GM23338 (cell line): ENCODE data around the gene ZCCHC12. TPM values are rescaled to one million over a fixed set of nuclear protein-coding genes. Genes with fewer than 3 reads are reported as not detected.

Experiments
- ATAC-seq: fragments of 200-7000 bp; cut with Tn5 transposase; 3 replicates; pipeline ENCODE4 v1.9.1; 2020
- DNase-seq: peaks from one replicate; pipeline ENCODE4 v3.0.0-alpha.2; 2015; ENCODE audit warnings: low spot score
- H2AFZ ChIP-seq: fragments of 200-600 bp; sonication (generic); 2 replicates; pipeline ENCODE4 v1.8.0; 2016; ENCODE audit warnings: antibody characterized with exemption, mild to moderate bottlenecking, moderate library complexity
- H3F3A ChIP-seq: fragments of 200-600 bp; sonication (generic); replicated peaks from 2 replicates; pipeline ENCODE4 v1.8.0; 2017; ENCODE audit warnings: antibody characterized with exemption, mixed run types, low read depth
- H3K27ac ChIP-seq: fragments of 200-600 bp; sonication (generic); 2 replicates; pipeline ENCODE4 v1.6.1; 2016; ENCODE audit warnings: low read depth
- H3K27me3 ChIP-seq: fragments of 200-600 bp; sonication (generic); 2 replicates; pipeline ENCODE4 v1.8.0; 2016; ENCODE audit warnings: mild to moderate bottlenecking, mixed run types, moderate library complexity; ENCODE audit not compliant: insufficient read depth
- H3K36me3 ChIP-seq: fragments of 200-600 bp; sonication (generic); 2 replicates; pipeline ENCODE4 v1.8.0; 2016; ENCODE audit warnings: mild to moderate bottlenecking; ENCODE audit not compliant: insufficient read depth
- H3K4me1 ChIP-seq: fragments of 200-600 bp; sonication (generic); 2 replicates; pipeline ENCODE4 v1.8.0; 2016; ENCODE audit warnings: mild to moderate bottlenecking, moderate library complexity; ENCODE audit not compliant: insufficient read depth
- H3K4me2 ChIP-seq: fragments of 200-600 bp; sonication (generic); 2 replicates; pipeline ENCODE4 v1.7.1; 2017; ENCODE audit warnings: mixed run types
- H3K4me3 ChIP-seq: fragments of 200-600 bp; sonication (generic); 2 replicates; pipeline ENCODE4 v1.6.1; 2016; ENCODE audit warnings: mixed run types
- H3K79me2 ChIP-seq: fragments of 200-600 bp; sonication (generic); replicated peaks from 2 replicates; pipeline ENCODE4 v1.8.0; 2017; ENCODE audit warnings: mild to moderate bottlenecking; ENCODE audit not compliant: insufficient read depth
- H3K9me2 ChIP-seq: fragments of 200-600 bp; sonication (generic); 2 replicates; pipeline ENCODE4 v1.8.0; 2017; ENCODE audit not compliant: insufficient read depth
- H4K20me1 ChIP-seq: fragments of 200-600 bp; sonication (generic); replicated peaks from 2 replicates; pipeline ENCODE4 v1.8.0; 2017; ENCODE audit warnings: mild to moderate bottlenecking; ENCODE audit not compliant: insufficient read depth
- H3K27ac Mint-ChIP-seq: 2 replicates; pipeline ENCODE4 v1.8.0; 2020; ENCODE audit warnings: inconsistent platforms, mild to moderate bottlenecking, moderate library complexity, mixed read lengths
- H3K27me3 Mint-ChIP-seq: 3 replicates; pipeline ENCODE4 v1.8.0; 2022; ENCODE audit warnings: low read depth, mild to moderate bottlenecking, moderate library complexity, mixed read lengths, inconsistent platforms; ENCODE audit not compliant: insufficient read depth, poor library complexity
- H3K36me3 Mint-ChIP-seq: 3 replicates; pipeline ENCODE4 v1.8.0; 2021; ENCODE audit warnings: low read depth, mild to moderate bottlenecking, inconsistent platforms, moderate library complexity, mixed read lengths
- H3K4me1 Mint-ChIP-seq: 3 replicates; pipeline ENCODE4 v1.8.0; 2020; ENCODE audit warnings: mild to moderate bottlenecking, inconsistent platforms, mixed read lengths
- H3K4me3 Mint-ChIP-seq: 3 replicates; pipeline ENCODE4 v1.8.0; 2021; ENCODE audit warnings: moderate library complexity, mild to moderate bottlenecking, inconsistent platforms, mixed read lengths
- H3K9me3 Mint-ChIP-seq: 3 replicates; pipeline ENCODE4 v1.8.0; 2020; ENCODE audit warnings: moderate library complexity, mild to moderate bottlenecking, inconsistent platforms, mixed read lengths
- CREB1 ChIP-seq: fragments of 250-450 bp; sonication (Bioruptor Pico); IDR thresholded peaks from 2 replicates; pipeline ENCODE4 v1.5.0; 2020; ENCODE audit warnings: low read depth, mild to moderate bottlenecking, moderate library complexity
- CTCF ChIP-seq, 2 experiments: fragments of 200-600 bp in 1 of 2; sonication (generic) in 1 of 2; conservative IDR thresholded peaks; 2 replicates each; pipeline versions ENCODE4 v1.5.1 to v1.6.1; 2016 to 2017; ENCODE audit warnings: antibody characterized with exemption in 2 of 2, low read depth in 2 of 2, mild to moderate bottlenecking in 2 of 2, moderate library complexity in 1 of 2
- JUNB ChIP-seq: IDR thresholded peaks from one replicate; pipeline ENCODE4 v1.6.1; 2016; ENCODE audit warnings: antibody characterized with exemption; ENCODE audit not compliant: unreplicated experiment
- NANOG ChIP-seq: IDR thresholded peaks from 2 replicates; pipeline ENCODE4 v1.6.1; 2016; ENCODE audit warnings: antibody characterized with exemption, borderline replicate concordance
- ZNF114 ChIP-seq: fragments of 250-450 bp; sonication (Bioruptor Pico); IDR thresholded peaks from 2 replicates; pipeline ENCODE4 v1.5.0; 2020; ENCODE audit warnings: mild to moderate bottlenecking, moderate library complexity
- ZNF462 ChIP-seq: fragments of 250-450 bp; sonication (Bioruptor Pico); IDR thresholded peaks from 2 replicates; pipeline ENCODE4 v1.5.0; 2020; ENCODE audit warnings: mild to moderate bottlenecking, moderate library complexity
- polyA plus RNA-seq: library from polyadenylated mRNA; unstranded; fragments of >200 nt; fragmentation: Nextera tagmentation; extraction: Ambion mirVana; gene quantifications from 2 replicates; pipeline ENCODE4 v1.2.1, GENCODE V29; 2016
- total RNA-seq: library from RNA; depleted of rRNA; stranded (reverse); fragments of >200 nt; shearing (Covaris generic); gene quantifications from 2 replicates; pipeline ENCODE4 v1.2.3, GENCODE V29; 2014

Gene ZCCHC12
- total and polyA plus RNA-seq, 2 experiments from 2014 or later = 0.32 to 0.38 TPM

GRCh38 chrX:118857006-118857405 is 33.4 kb downstream of the ZCCHC12 start (continued):
- TF ChIP-seq ZNF462 (no peak), JUNB (no peak), NANOG (no peak), ZNF114 (CRISPR knock-in tag) (no peak)

- no peak overlapping the region for H3K4me3 ChIP-seq
- H3K4me2 ChIP-seq = no peak overlapping the region
- no peaks in the 10 kb centered on the region for H3K9me3 Mint-ChIP-seq
- no peaks in the 10 kb centered on the region for H3K36me3 Mint-ChIP-seq
- DNase-seq (no peak), ATAC-seq (no peak)
- no peak overlapping the region for H3K27ac Mint-ChIP-seq
- peaks cover 4% of the 10 kb centered on the region for H3K27me3 Mint-ChIP-seq
- no peaks in the 10 kb centered on the region for H3K4me1 ChIP-seq
- no peaks in the 10 kb centered on the region for H3K79me2 ChIP-seq
- H3K36me3 ChIP-seq = no peaks in the 10 kb centered on the region
- no peaks in the 10 kb centered on the region for H3K27me3 ChIP-seq
- no peaks in the 10 kb centered on the region for H4K20me1 ChIP-seq
- no peaks in the 10 kb centered on the region for H3K9me2 ChIP-seq
- no peak overlapping the region for H3K27ac ChIP-seq
- H2AFZ ChIP-seq = no peak overlapping the region
- peaks cover 5% of the 10 kb centered on the region; the same call in 2 of the 3 replicates for H3K4me1 Mint-ChIP-seq
- H3F3A ChIP-seq = no peaks in the 10 kb centered on the region
- no peak overlapping the region for H3K4me3 Mint-ChIP-seq
- no peak for TF ChIP-seq JUNB
- no peak for TF ChIP-seq ZNF462
- TF ChIP-seq ZNF114 (CRISPR knock-in tag) = no peak
- no peak for TF ChIP-seq CTCF (conservative IDR thresholded peaks at IDR 0.05; ENCODE audit: low read depth in 2 of 2)
- TF ChIP-seq NANOG = no peak
- TF ChIP-seq CREB1 (CRISPR knock-in tag) = no peak
Observed at GRCh38 chrX:118861338-118861737, 37.7 kb downstream of the ZCCHC12 start.
